ENCODE data around the gene TNF.
"Not testable (repeated sequence)": the region's sequence is repeated elsewhere in the genome, so short reads cannot be mapped to it uniquely, and the experiment has no call there.

The TNF gene

GRCh38 chr6:31588871-31589650 lies 13.7 kb downstream of the TNF start:
- DNase-seq (ENCODE audit: low read depth) = no peak

- not testable (repeated sequence) for DNase-seq (ENCODE audit: low read depth)
Measured at GRCh38 chr6:31590691-31591090, 15.3 kb downstream of the TNF start.

- DNase-seq (ENCODE audit: low read depth) = no peak
Measured at GRCh38 chr6:31592396-31592771, 17.0 kb downstream of the TNF start.

- DNase-seq (ENCODE audit: low read depth) = no peak
Measured at GRCh38 chr6:31597006-31597405, 21.6 kb downstream of the TNF start.

GRCh38 chr6:31607317-31607716 lies 32.0 kb downstream of the TNF start:
- no peak for DNase-seq (ENCODE audit: low read depth)

GRCh38 chr6:31609519-31610406 lies 34.4 kb downstream of the TNF start:
- no peak for DNase-seq (ENCODE audit: low read depth)

GRCh38 chr6:31610968-31611367 lies 35.6 kb downstream of the TNF start:
- peak; percentile 27 for DNase-seq (ENCODE audit: low read depth)

- DNase-seq (ENCODE audit: low read depth) = no peak
Measured at GRCh38 chr6:31614075-31614619, 38.8 kb downstream of the TNF start.

- DNase-seq (ENCODE audit: low read depth) = no peak
Measured at GRCh38 chr6:31614684-31615578, 39.6 kb downstream of the TNF start, which contains the start of gene AIF1. AIF1 (plus strand) TSS chr6:31615234; CDS start chr6:31615330, 96 bp downstream.

- no peak for DNase-seq (ENCODE audit: low read depth)
Measured at GRCh38 chr6:31615748-31616147, 40.4 kb downstream of the TNF start.

GRCh38 chr6:31617010-31617409 lies 41.6 kb downstream of the TNF start:
- DNase-seq (ENCODE audit: low read depth) = no peak

- DNase-seq (ENCODE audit: low read depth) = peak; percentile 99
Measured at GRCh38 chr6:31619805-31620585, 44.6 kb downstream of the TNF start.

GRCh38 chr6:31620586-31621319 lies 45.4 kb downstream of the TNF start, which contains the start of gene PRRC2A:
PRRC2A (plus strand) TSS chr6:31620715; CDS start chr6:31622790, 2,075 bp downstream.
- peak; percentile 41 for DNase-seq (ENCODE audit: low read depth)

GRCh38 chr6:31621320-31621939 lies 46.1 kb downstream of the TNF start:
- no peak for DNase-seq (ENCODE audit: low read depth)

- no peak for DNase-seq (ENCODE audit: low read depth)
Measured at GRCh38 chr6:31621991-31622390, 46.6 kb downstream of the TNF start.

- DNase-seq (ENCODE audit: low read depth) = no peak
Measured at GRCh38 chr6:31622684-31623091, 47.3 kb downstream of the TNF start.

GRCh38 chr6:31624070-31624469 lies 48.7 kb downstream of the TNF start:
- DNase-seq (ENCODE audit: low read depth) = no peak

GRCh38 chr6:31626952-31627351 lies 51.6 kb downstream of the TNF start:
- DNase-seq (ENCODE audit: low read depth) = no peak

- no peak for DNase-seq (ENCODE audit: low read depth)
Measured at GRCh38 chr6:31627690-31628287, 52.4 kb downstream of the TNF start.
